GM06990 (cell line): ENCODE measurements around the gene IGIP.

Source experiments
- DNase-seq: peaks from one replicate; pipeline ENCODE4 v3.0.0-alpha.2; 2011; ENCODE audit not compliant: insufficient read length; ENCODE audit errors: extremely low read depth
- H3K27me3 ChIP-seq: replicated peaks from 2 replicates; pipeline ENCODE4 v1.6.0; 2011; ENCODE audit warnings: low read length; ENCODE audit not compliant: control insufficient read depth, insufficient read depth
- H3K36me3 ChIP-seq: 2 replicates; pipeline ENCODE4 v1.5.1; 2011; ENCODE audit warnings: low read length; ENCODE audit not compliant: control insufficient read depth, insufficient read depth
- H3K4me3 ChIP-seq: replicated peaks from 2 replicates; pipeline ENCODE4 v1.5.1; 2011; ENCODE audit warnings: low read depth, mild to moderate bottlenecking, control low read depth, low read length
- CTCF ChIP-seq: IDR thresholded peaks from 2 replicates; pipeline ENCODE4 v1.5.1; 2011; ENCODE audit warnings: low read length, control low read depth, mild to moderate bottlenecking, inconsistent platforms; ENCODE audit not compliant: insufficient read depth, poor library complexity, severe bottlenecking

Gene IGIP

DNA sequence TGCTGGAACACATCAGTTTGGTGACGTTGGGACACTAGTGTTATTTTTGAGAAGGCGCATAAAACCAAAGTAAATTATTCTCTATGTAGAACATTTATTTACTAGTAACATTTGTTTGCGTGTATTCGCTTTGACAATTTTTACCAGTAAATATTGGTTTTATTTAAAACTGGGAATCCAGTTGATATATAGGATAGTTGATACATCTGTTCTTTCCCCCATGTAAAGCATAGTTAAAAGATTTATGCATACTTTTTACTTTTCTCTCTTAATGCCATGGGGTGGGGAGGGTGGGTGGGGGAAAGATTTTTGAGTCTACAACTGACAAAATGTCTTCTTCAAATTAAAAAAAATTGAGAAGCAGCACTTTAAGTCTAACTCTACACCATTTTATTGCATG is at the start of gene IGIP:
IGIP (plus strand) TSS at position 301 of the 400 bp plus-strand sequence. CDS start 2,540 bp downstream, outside the sequence.
- Histone ChIP-seq H3K4me3 (no peak within 1 kb of the TSS), H3K36me3 (no peaks in the 10 kb centered on the region), H3K27me3 (no peaks in the 10 kb centered on the region)
- TF ChIP-seq CTCF = no peak
- DNase-seq = no peak

DNA sequence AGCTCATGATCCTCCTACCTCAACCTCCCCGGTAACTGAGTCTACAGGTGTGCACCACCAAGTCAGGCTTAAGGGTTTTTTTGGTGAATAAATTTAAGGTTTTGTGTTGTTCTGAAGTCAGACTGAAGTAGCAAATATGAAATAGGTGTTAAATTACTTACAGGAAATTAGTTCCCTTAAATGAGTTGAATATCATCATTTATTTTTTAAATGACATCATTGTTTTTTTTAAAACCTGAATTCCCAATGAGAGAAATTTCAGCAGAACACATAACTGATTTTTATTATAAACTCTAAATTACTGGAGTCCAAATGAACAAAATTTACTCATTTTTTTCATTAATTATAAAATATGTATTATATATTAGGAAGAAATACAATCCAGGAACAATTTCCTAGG is 49.6 kb upstream of the IGIP start:
- no peak for DNase-seq
- TF ChIP-seq CTCF = no peak

DNA sequence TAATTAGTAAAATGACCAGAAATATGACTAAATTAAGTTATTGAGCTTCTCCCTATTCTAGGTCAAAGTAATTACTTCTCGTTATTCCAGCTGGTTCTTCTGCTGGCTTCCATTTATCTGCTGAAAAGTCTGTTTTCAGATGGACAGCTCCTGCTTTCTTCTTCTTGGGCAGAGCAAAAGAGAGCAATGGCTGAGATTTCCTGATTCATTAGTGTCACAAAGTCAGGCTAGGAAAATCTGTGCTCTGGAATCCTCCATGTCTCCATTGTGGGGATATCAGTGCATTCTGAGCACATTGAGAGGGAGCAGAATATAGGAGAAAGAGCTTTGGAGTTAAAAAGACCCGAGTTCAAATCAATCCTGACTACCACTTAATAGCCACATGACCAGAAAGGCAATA is 48.9 kb upstream of the IGIP start:
- no peak for TF ChIP-seq CTCF
- no peaks in the 10 kb centered on the region for H3K36me3 ChIP-seq
- no peak overlapping the region for H3K4me3 ChIP-seq

More for the DNA sequence above, 49.6 kb upstream of the IGIP start:
- Histone ChIP-seq H3K36me3 (no peaks in the 10 kb centered on the region), H3K4me3 (no peak overlapping the region), H3K27me3 (no peaks in the 10 kb centered on the region)

DNA sequence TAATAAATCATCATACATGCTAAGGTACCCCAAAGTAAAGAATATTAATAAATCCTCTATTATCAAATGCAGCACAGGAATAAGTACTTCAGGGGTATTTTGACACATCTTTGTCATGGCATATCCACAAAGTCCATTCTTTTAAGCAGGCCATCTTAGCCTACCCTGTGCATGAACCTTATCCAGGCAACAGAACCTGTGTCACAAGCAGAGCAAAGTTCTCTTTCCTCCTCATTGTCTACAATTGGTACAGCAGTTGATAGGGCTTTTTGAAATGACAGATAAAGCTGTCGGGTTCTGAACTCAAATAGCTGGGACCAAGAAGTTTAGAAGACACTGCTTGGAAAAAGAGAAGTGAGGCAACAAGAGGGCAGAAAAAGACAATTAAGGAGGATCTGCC is 42.6 kb upstream of the IGIP start:
- TF ChIP-seq CTCF = no peak
- Histone ChIP-seq H3K36me3 (no peaks in the 10 kb centered on the region), H3K4me3 (no peak overlapping the region), H3K27me3 (no peaks in the 10 kb centered on the region; the same call in 1 of the 2 replicates)
- no peak for DNase-seq

More for the DNA sequence above, 48.9 kb upstream of the IGIP start:
- no peaks in the 10 kb centered on the region for H3K27me3 ChIP-seq
- no peak for DNase-seq

GRCh38 chr5:140083650-140084049 is 42.1 kb upstream of the IGIP start:
- no peaks in the 10 kb centered on the region for H3K36me3 ChIP-seq
- no peaks in the 10 kb centered on the region; the same call in 1 of the 2 replicates for H3K27me3 ChIP-seq
- no peak for TF ChIP-seq CTCF
- no peak for DNase-seq
- no peak overlapping the region for H3K4me3 ChIP-seq

GRCh38 chr5:140084541-140084940 is 41.2 kb upstream of the IGIP start:
- Histone ChIP-seq H3K27me3 (no peaks in the 10 kb centered on the region; the same call in 1 of the 2 replicates), H3K4me3 (no peak overlapping the region), H3K36me3 (no peaks in the 10 kb centered on the region)
- TF ChIP-seq CTCF = no peak
- DNase-seq = no peak
